Activated B cell treated with CpG ODN at 0.5 μM for 24 hours (primary cell): Measurements from ENCODE around the gene RERE. TPM values are rescaled to one million over a fixed set of nuclear protein-coding genes. Genes with fewer than 3 reads are reported as not detected.

ENCODE experiments used
- ATAC-seq: fragments of 200-7000 bp; cut with Tn5 transposase; one replicate; pipeline ENCODE4 v1.10.0; 2021; ENCODE audit warnings: low read depth, mild to moderate bottlenecking, moderate library complexity
- CTCF ChIA-PET: fragments of 350-600 bp; sonication (Branson Sonifier 250); formaldehyde crosslinking; loops from one replicate; lab custom pipeline; 2021; ENCODE audit warnings: antibody characterized with exemption; lab: Charles Lee
- POLR2A ChIA-PET: fragments of 350-600 bp; sonication (Branson Sonifier 250); formaldehyde crosslinking; loops from one replicate; lab custom pipeline; 2021; ENCODE audit warnings: antibody characterized with exemption; lab: Charles Lee
- DNase-seq: peaks from one replicate; pipeline ENCODE4 v3.0.0; 2022
- H3K27ac Mint-ChIP-seq: one replicate; pipeline ENCODE4 v1.8.0; 2020; ENCODE audit warnings: mixed read lengths
- H3K27me3 Mint-ChIP-seq: one replicate; pipeline ENCODE4 v1.8.0; 2021; ENCODE audit warnings: mixed read lengths
- H3K36me3 Mint-ChIP-seq: one replicate; pipeline ENCODE4 v1.8.0; 2021; ENCODE audit warnings: low read depth, mixed read lengths
- H3K4me1 Mint-ChIP-seq: one replicate; pipeline ENCODE4 v1.8.0; 2021; ENCODE audit warnings: mixed read lengths
- H3K4me3 Mint-ChIP-seq: one replicate; pipeline ENCODE4 v1.8.0; 2020; ENCODE audit warnings: mild to moderate bottlenecking, mixed read lengths
- H3K9me3 Mint-ChIP-seq: one replicate; pipeline ENCODE4 v1.8.0; 2020; ENCODE audit warnings: mixed read lengths
- CTCF ChIP-seq: fragments of 200-600 bp; IDR thresholded peaks from one replicate; pipeline ENCODE4 v1.8.0; 2022; ENCODE audit warnings: antibody characterized with exemption, mild to moderate bottlenecking
- intact Hi-C: fragments of 100-400 bp; cut with micrococcal nuclease; formaldehyde crosslinking; loops from one replicate; pipeline ENCODE4 v1.15.1; 2024
- total RNA-seq: library from RNA; stranded (reverse); gene quantifications from 2 replicates; pipeline ENCODE4 v1.2.3, GENCODE V29; 2022

Gene RERE
- total RNA-seq, 1 donor from 2014 or later, result 98.8 TPM

- intact Hi-C loops, result no loop called here
- DNase-seq (no peak), ATAC-seq (no peak)
- Mint-ChIP-seq H3K9me3 (no peaks in the 10 kb centered on the region), H3K27me3 (no peaks in the 10 kb centered on the region), H3K27ac (no peak overlapping the region), H3K4me1 (peaks cover 45% of the 10 kb centered on the region), H3K4me3 (no peak overlapping the region), H3K36me3 (peaks cover 8% of the 10 kb centered on the region)
- ChIA-PET POLR2A (interaction anchor here (1.0 kb wide), 1 partner anchor 8 kb away, joined by 3 read pairs; no protein-coding TSS in a partner anchor), CTCF (no interaction called here)
- TF ChIP-seq CTCF, result no peak
Measured at GRCh38 chr1:8676813-8677212, 140.6 kb downstream of the RERE start.

- Mint-ChIP-seq H3K36me3 (peaks cover 8% of the 10 kb centered on the region), H3K27me3 (no peaks in the 10 kb centered on the region), H3K4me3 (no peak overlapping the region), H3K9me3 (no peaks in the 10 kb centered on the region), H3K4me1 (peaks cover 48% of the 10 kb centered on the region), H3K27ac (peak overlapping the region; percentile 15)
- no peak for DNase-seq
- intact Hi-C loops, result no loop called here
- no peak for ATAC-seq
- TF ChIP-seq CTCF, result no peak
- CTCF ChIA-PET, result no interaction called here
- POLR2A ChIA-PET, result interaction anchor here (1.0 kb wide), 1 partner anchor 8 kb away, joined by 3 read pairs; no protein-coding TSS in a partner anchor
Measured at GRCh38 chr1:8676072-8676471, 141.4 kb downstream of the RERE start.

GRCh38 chr1:8674912-8675311, 142.5 kb downstream of the RERE start:
- TF ChIP-seq CTCF, result no peak
- CTCF ChIA-PET, result interaction anchor here (0.9 to 7.4 kb wide), 4 partner anchors 35 to 299 kb away, joined by 3 to 142 read pairs (median 12); no protein-coding TSS in a partner anchor
- H3K27ac Mint-ChIP-seq, result no peak overlapping the region

GRCh38 chr1:8674481-8674880, 143.0 kb downstream of the RERE start:
- ATAC-seq, result no peak
- Mint-ChIP-seq H3K36me3 (peaks cover 8% of the 10 kb centered on the region), H3K4me3 (no peak overlapping the region), H3K4me1 (peaks cover 63% of the 10 kb centered on the region), H3K27me3 (no peaks in the 10 kb centered on the region), H3K27ac (no peak overlapping the region), H3K9me3 (no peaks in the 10 kb centered on the region)
- DNase-seq, result no peak
- TF ChIP-seq CTCF, result no peak
- intact Hi-C loops, result no loop called here
- CTCF ChIA-PET, result interaction anchor here (0.9 to 7.4 kb wide), 5 partner anchors 35 to 298 kb away, joined by 3 to 142 read pairs (median 4); no protein-coding TSS in a partner anchor
- POLR2A ChIA-PET, result interaction anchor here (0.6 to 1.5 kb wide), 3 partner anchors 26 to 247 kb away, joined by 3 to 6 read pairs (median 4); partner anchors contain the start of gene RERE

More at GRCh38 chr1:8674912-8675311, 142.5 kb downstream of the RERE start:
- H3K4me3 Mint-ChIP-seq, result no peak overlapping the region
- intact Hi-C loops, result no loop called here
- H3K36me3 Mint-ChIP-seq, result peaks cover 8% of the 10 kb centered on the region
- ATAC-seq, result no peak
- no peaks in the 10 kb centered on the region for H3K9me3 Mint-ChIP-seq
- POLR2A ChIA-PET, result interaction anchor here (0.6 to 1.5 kb wide), 2 partner anchors 26 to 247 kb away, joined by 3 to 4 read pairs; no protein-coding TSS in a partner anchor
- H3K4me1 Mint-ChIP-seq, result peaks cover 59% of the 10 kb centered on the region
- no peak for DNase-seq
- H3K27me3 Mint-ChIP-seq, result no peaks in the 10 kb centered on the region

- Mint-ChIP-seq H3K4me1 (peaks cover 52% of the 10 kb centered on the region), H3K36me3 (no peaks in the 10 kb centered on the region), H3K4me3 (peak overlapping the region; percentile 12), H3K9me3 (no peaks in the 10 kb centered on the region), H3K27ac (no peak overlapping the region), H3K27me3 (no peaks in the 10 kb centered on the region)
- TF ChIP-seq CTCF, result no peak
- ChIA-PET POLR2A (interaction anchor here (0.6 to 2.1 kb wide), 4 partner anchors 10 to 276 kb away, joined by 3 to 6 read pairs (median 4); no protein-coding TSS in a partner anchor), CTCF (interaction anchor here (0.6 to 7.4 kb wide), 32 partner anchors 9 to 298 kb away, joined by 3 to 142 read pairs (median 4); no protein-coding TSS in a partner anchor)
- DNase-seq (no peak), ATAC-seq (peak; percentile 49)
- intact Hi-C loops, result loop anchor here (1.0 to 2.0 kb wide), 4 partner anchors 19 to 110 kb away; no protein-coding TSS in a partner anchor
Measured at GRCh38 chr1:8671306-8671917, 146.0 kb downstream of the RERE start.
